Brain microvascular endothelial cell (primary cell): Measurements from ENCODE around the gene NTM.

ENCODE experiments used
- DNase-seq: peaks from one replicate; pipeline ENCODE4 v3.0.0-alpha.2; 2020
- H3K27ac ChIP-seq: fragments of 250-450 bp; sonication (Bioruptor Pico); 2 replicates; pipeline ENCODE4 v1.5.1; 2020; ENCODE audit warnings: mild to moderate bottlenecking, moderate library complexity
- H3K27me3 ChIP-seq: fragments of 250-450 bp; sonication (Bioruptor Pico); replicated peaks from 2 replicates; pipeline ENCODE4 v1.5.1; 2020; ENCODE audit warnings: mild to moderate bottlenecking
- H3K36me3 ChIP-seq: fragments of 250-450 bp; sonication (Bioruptor Pico); replicated peaks from 2 replicates; pipeline ENCODE4 v1.5.1; 2020; ENCODE audit warnings: mild to moderate bottlenecking
- H3K4me3 ChIP-seq: 2 replicates; pipeline ENCODE4 v1.5.1; 2011; ENCODE audit warnings: low read depth, mild to moderate bottlenecking, control low read depth, low read length, moderate library complexity
- in situ Hi-C: cut with HindIII; loops from 2 replicates; pipeline ENCODE4 v1.10.0; 2017; ENCODE audit warnings: low sequenced_read_pairs, low pct_ligation_motif_present
- TF ChIP-seq, protein P1 (sequence below): IDR thresholded peaks from 2 replicates; pipeline ENCODE4 v1.5.1; 2011; ENCODE audit warnings: low read depth, mild to moderate bottlenecking, moderate library complexity, low read length, control low read depth, inconsistent platforms; ENCODE audit errors: missing control alignments

Gene NTM

DNA sequence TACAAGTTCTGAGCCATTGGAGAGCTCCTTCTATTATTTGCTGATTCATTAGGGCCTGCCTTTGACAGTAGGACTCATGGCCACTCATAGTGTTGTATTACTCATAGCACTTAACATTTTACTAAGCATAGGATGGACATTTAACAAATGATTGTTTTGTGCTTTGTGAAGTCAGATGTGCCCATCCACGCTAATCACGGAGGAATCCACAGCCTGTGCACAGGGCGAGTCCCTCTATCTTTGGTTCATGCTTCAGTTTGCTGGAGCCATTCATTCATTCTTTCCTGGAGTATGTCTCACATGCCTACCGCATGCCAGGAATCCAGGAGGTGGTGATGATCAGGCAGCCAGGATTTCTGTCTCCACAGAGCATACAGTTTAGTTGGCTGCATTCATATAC lies 254.1 kb downstream of the NTM start:
- Histone ChIP-seq H3K4me3 (no peak overlapping the region), H3K27me3 (no peaks in the 10 kb centered on the region), H3K27ac (no peak overlapping the region), H3K36me3 (no peaks in the 10 kb centered on the region)
- in situ Hi-C loops: no loop called here
- no peak for DNase-seq
- TF ChIP-seq, protein P1, sequence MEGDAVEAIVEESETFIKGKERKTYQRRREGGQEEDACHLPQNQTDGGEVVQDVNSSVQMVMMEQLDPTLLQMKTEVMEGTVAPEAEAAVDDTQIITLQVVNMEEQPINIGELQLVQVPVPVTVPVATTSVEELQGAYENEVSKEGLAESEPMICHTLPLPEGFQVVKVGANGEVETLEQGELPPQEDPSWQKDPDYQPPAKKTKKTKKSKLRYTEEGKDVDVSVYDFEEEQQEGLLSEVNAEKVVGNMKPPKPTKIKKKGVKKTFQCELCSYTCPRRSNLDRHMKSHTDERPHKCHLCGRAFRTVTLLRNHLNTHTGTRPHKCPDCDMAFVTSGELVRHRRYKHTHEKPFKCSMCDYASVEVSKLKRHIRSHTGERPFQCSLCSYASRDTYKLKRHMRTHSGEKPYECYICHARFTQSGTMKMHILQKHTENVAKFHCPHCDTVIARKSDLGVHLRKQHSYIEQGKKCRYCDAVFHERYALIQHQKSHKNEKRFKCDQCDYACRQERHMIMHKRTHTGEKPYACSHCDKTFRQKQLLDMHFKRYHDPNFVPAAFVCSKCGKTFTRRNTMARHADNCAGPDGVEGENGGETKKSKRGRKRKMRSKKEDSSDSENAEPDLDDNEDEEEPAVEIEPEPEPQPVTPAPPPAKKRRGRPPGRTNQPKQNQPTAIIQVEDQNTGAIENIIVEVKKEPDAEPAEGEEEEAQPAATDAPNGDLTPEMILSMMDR: no peak

DNA sequence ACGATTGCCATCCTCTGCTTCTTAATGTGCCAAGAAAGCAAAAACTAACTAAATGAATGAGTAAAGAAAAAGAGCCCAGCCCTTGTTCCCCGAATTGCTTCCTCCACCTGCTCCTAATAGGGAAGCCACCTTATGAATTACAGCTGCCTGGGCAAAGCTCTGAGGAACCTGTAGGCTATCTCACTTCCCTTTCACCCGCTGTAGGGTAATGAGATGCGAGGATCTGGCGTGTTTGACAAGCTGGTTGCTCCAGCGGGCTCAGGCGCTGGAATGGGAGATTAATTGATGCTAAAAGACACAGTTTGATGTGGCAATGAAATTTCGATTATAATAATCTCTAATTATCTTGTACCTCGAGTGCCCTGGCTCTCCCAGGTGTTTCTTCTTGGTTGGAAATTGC lies 256.4 kb downstream of the NTM start:
- Histone ChIP-seq H3K4me3 (no peak overlapping the region), H3K36me3 (no peaks in the 10 kb centered on the region), H3K27me3 (no peaks in the 10 kb centered on the region), H3K27ac (no peak overlapping the region)
- in situ Hi-C loops: no loop called here
- TF ChIP-seq, protein P1: no peak
- no peak for DNase-seq

DNA sequence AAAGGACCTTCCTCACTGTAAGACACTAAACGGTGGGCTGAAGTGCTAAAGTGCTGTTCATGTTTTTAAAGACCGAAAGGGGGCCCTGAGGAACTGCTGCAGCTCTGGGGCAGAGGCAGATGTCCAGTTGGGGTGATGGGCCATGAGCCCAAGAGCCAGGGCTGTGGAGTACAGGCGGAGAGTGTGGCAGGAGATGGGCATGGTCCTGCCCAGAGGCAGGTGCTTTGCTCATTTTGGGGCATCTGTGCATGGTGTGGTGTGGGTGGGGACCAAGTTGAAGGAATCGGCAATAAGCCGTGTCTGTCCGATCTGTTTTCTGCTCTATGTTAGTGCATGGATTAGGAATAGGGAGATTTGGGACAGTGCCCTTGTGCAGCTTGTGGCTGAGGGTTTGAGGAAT lies 258.3 kb downstream of the NTM start:
- no peaks in the 10 kb centered on the region for H3K36me3 ChIP-seq
- H3K27ac ChIP-seq: no peak overlapping the region
- in situ Hi-C loops: no loop called here
- no peaks in the 10 kb centered on the region for H3K27me3 ChIP-seq
- no peak for DNase-seq
- TF ChIP-seq, protein P1: no peak
- H3K4me3 ChIP-seq: no peak overlapping the region

DNA sequence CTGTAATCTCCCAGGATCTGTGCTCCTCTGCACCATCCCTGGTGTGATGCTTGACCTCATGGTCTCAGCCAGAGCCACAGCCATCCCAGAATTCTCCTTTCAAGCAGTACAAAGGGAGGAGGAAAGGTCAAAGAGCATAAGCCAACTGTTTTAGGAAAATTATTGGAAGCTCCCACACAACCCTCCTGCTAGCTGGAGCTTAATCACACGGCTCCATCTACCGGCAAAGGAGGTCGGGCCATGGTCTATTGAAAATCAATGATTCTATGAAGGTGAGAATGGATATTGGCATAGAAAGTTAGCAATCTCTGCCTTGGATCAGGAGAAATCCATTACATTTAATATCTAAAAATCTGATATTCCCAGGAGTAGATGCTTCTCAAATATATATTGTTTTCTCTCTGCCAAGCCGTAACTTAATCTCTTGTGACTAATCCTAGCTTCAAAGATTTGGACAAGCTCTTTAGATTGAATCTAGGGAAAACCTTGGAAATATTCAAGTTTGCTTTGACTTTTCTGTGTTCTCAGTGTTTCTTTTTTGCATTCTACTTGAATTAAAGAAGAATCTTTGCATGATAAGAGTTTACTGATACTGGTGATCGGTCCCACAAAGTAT lies 259.6 kb downstream of the NTM start:
- H3K27ac ChIP-seq: no peak overlapping the region
- H3K27me3 ChIP-seq: no peaks in the 10 kb centered on the region
- TF ChIP-seq, protein P1: peak; percentile 70
- H3K36me3 ChIP-seq: no peaks in the 10 kb centered on the region
- DNase-seq: no peak
- no peak overlapping the region for H3K4me3 ChIP-seq
- in situ Hi-C loops: no loop called here

DNA sequence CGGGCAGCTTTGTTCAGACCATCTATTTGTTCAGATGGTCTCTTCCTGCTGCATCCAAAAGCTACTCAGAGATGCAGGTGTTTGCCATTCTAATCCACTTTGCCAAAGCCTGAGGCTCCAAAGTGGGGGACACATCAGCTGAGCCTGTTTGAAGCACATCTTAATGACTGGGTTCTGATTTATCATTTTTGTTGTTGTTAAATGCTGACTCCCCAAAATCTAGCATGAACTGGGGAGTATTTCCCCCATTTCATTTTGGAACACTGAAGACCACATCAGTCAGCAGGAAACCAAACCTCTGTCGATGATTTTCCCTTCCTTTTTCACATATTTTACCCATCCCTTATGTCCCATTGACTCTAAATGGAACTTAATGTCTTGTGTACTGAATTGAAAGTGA lies 262.6 kb downstream of the NTM start:
- in situ Hi-C loops: no loop called here
- DNase-seq: no peak
- no peak overlapping the region for H3K27ac ChIP-seq
- no peaks in the 10 kb centered on the region for H3K36me3 ChIP-seq
- no peaks in the 10 kb centered on the region for H3K27me3 ChIP-seq
- TF ChIP-seq, protein P1: no peak
- no peak overlapping the region for H3K4me3 ChIP-seq
